Activated T-helper 1 cell treated with anti-CD3 and anti-CD28 coated beads, Interleukin-2, amount 50 U/mL, for 16 hours (primary cell): Measurements from ENCODE around the gene VSTM2L.

Experiments
- DNase-seq, 2 donors: peaks; one replicate each; pipeline ENCODE4 v3.0.0-alpha.2; 2020; ENCODE audit warnings: low read depth in 1 of 2, low spot score in 1 of 2

VSTM2L gene

GRCh38 chr20:37986044-37986858, 83.3 kb downstream of the VSTM2L start:
- no peak for DNase-seq

GRCh38 chr20:37986873-37987601, 84.1 kb downstream of the VSTM2L start:
- DNase-seq: no peak

- DNase-seq: no peak
Measured at GRCh38 chr20:37987602-37988290, 84.8 kb downstream of the VSTM2L start.

GRCh38 chr20:37988306-37988954, 85.5 kb downstream of the VSTM2L start:
- DNase-seq: no peak

GRCh38 chr20:37989601-37990295, 86.8 kb downstream of the VSTM2L start:
- no peak for DNase-seq

GRCh38 chr20:37990571-37991151, 87.7 kb downstream of the VSTM2L start:
- DNase-seq: no peak

- no peak for DNase-seq
Measured at GRCh38 chr20:37991157-37991866, 88.4 kb downstream of the VSTM2L start.

GRCh38 chr20:37991908-37992307, 89.0 kb downstream of the VSTM2L start:
- no peak for DNase-seq

- DNase-seq: no peak
Measured at GRCh38 chr20:37992802-37993409, 90.0 kb downstream of the VSTM2L start.

- no peak for DNase-seq
Measured at GRCh38 chr20:37994512-37994911, 91.6 kb downstream of the VSTM2L start.
